ENCODE results near the gene COX6A1.
"Not testable (repeated sequence)": the region's sequence is repeated elsewhere in the genome, so short reads cannot be mapped to it uniquely, and the experiment has no call there.

COX6A1 gene

GRCh38 chr12:120468325-120468820, 30.5 kb downstream of the COX6A1 start:
- peak; percentile 43 for DNase-seq

GRCh38 chr12:120468821-120469449, 31.0 kb downstream of the COX6A1 start:
- peak; percentile 39 for DNase-seq

- peak; percentile 94 for DNase-seq
These were observed 31.7 kb downstream of the COX6A1 start, which contains the start of gene SRSF9 for GRCh38 chr12:120469450-120470149. Gene SRSF9 (minus strand): TSS chr12:120469748. CDS start chr12:120469609, 139 bp downstream.

GRCh38 chr12:120470150-120470784, 32.4 kb downstream of the COX6A1 start:
- DNase-seq: peak; percentile 42

GRCh38 chr12:120472521-120472920, 34.6 kb downstream of the COX6A1 start:
- DNase-seq: no peak

GRCh38 chr12:120473807-120474615, 36.1 kb downstream of the COX6A1 start:
- DNase-seq: no peak

- DNase-seq: no peak
These were observed 36.7 kb downstream of the COX6A1 start for GRCh38 chr12:120474616-120474960.

GRCh38 chr12:120475643-120476042, 37.7 kb downstream of the COX6A1 start:
- DNase-seq: no peak

- DNase-seq: no peak
These were observed 41.5 kb downstream of the COX6A1 start for GRCh38 chr12:120479458-120479857.

GRCh38 chr12:120480211-120480610, 42.3 kb downstream of the COX6A1 start:
- no peak for DNase-seq

GRCh38 chr12:120481022-120481767, 43.3 kb downstream of the COX6A1 start:
- DNase-seq: no peak

- DNase-seq: no peak
These were observed 45.7 kb downstream of the COX6A1 start for GRCh38 chr12:120483621-120484020.

- no peak for DNase-seq
These were observed 48.3 kb downstream of the COX6A1 start for GRCh38 chr12:120485961-120486881.

- not testable (repeated sequence) for DNase-seq
These were observed 49.6 kb downstream of the COX6A1 start for GRCh38 chr12:120487552-120487951.

GRCh38 chr12:120488057-120488640, 50.2 kb downstream of the COX6A1 start:
- DNase-seq: no peak

GRCh38 chr12:120489018-120489417, 51.1 kb downstream of the COX6A1 start:
- no peak for DNase-seq

GRCh38 chr12:120490325-120490724, 52.4 kb downstream of the COX6A1 start:
- no peak for DNase-seq

Measured in NCI-H146 (cell line).